Measurements from ENCODE around the gene PCLAF. TPM values are rescaled to one million over a fixed set of nuclear protein-coding genes. Genes with fewer than 3 reads are reported as not detected.
A peak's percentile ranks its signal among the peaks of the same experiment; 100 is the strongest.

PCLAF gene
- total and polyA plus RNA-seq, 9 donors: 0.37 to 2.2 (median 1.3) TPM; not detected in 4

- 11 to 19% (median 14%) methylated on average over 5 of the region's 5 CpGs for WGBS, 3 donors
- intact Hi-C loops (cut with DNase I): loop anchor here in 1 of 4 donors (10.0 kb wide), 1 partner anchor 152 kb away; no protein-coding TSS in a partner anchor
- no peak for TF ChIP-seq POLR2A (IDR thresholded peaks at IDR 0.05)
Observed at GRCh38 chr15:64356710-64357040, 24.6 kb downstream of the PCLAF start.

GRCh38 chr15:64355944-64356709 is 25.1 kb downstream of the PCLAF start, which contains the start of gene CSNK1G1:
TSS of gene CSNK1G1 (minus strand) at chr15:64356173. CDS start at chr15:64300499, 55,674 bp downstream.
- WGBS, 3 donors: 0% methylated on average over 41 to 42 of the region's 42 CpGs
- intact Hi-C loops (cut with DNase I): loop anchor here in 1 of 4 donors (10.0 kb wide), 1 partner anchor 151 kb away; no protein-coding TSS in a partner anchor

More at GRCh38 chr15:64356710-64357040, 24.6 kb downstream of the PCLAF start:
- Histone ChIP-seq H3K4me1 (ENCODE audit: insufficient read depth) (peaks cover 2% of the 10 kb centered on the region), H3K4me3 (peak overlapping the region; percentile 63), H3K36me3 (no peaks in the 10 kb centered on the region), H3K27me3 (no peaks in the 10 kb centered on the region), H3K9me3 (no peaks in the 10 kb centered on the region), H3K27ac (no peak overlapping the region)
- no peak for DNase-seq

GRCh38 chr15:64355348-64355943 is 25.8 kb downstream of the PCLAF start:
- Histone ChIP-seq H3K27ac (peak overlapping the region in 1 of 2 donors; percentile 54), H3K4me3 (peak overlapping the region; percentile 63), H3K27me3 (no peaks in the 10 kb centered on the region), H3K9me3 (no peaks in the 10 kb centered on the region), H3K4me1 (ENCODE audit: insufficient read depth) (peaks cover 2% of the 10 kb centered on the region), H3K36me3 (no peaks in the 10 kb centered on the region)
- no peak for TF ChIP-seq EP300 (IDR thresholded peaks at IDR 0.05)
- TF ChIP-seq CTCF (IDR thresholded peaks at IDR 0.05): no peak
- no peak for TF ChIP-seq POLR2A (IDR thresholded peaks at IDR 0.05)
- 0 to 1% (median 0%) methylated on average over 30 of the region's 30 CpGs for WGBS, 3 donors
- DNase-seq: no peak
- intact Hi-C loops (cut with DNase I): loop anchor here in 1 of 4 donors (10.0 kb wide), 1 partner anchor 151 kb away; no protein-coding TSS in a partner anchor

More at GRCh38 chr15:64355944-64356709, 25.1 kb downstream of the PCLAF start, which contains the start of gene CSNK1G1:
- H3K36me3 ChIP-seq: no peaks in the 10 kb centered on the region
- H3K9me3 ChIP-seq: no peaks in the 10 kb centered on the region
- H3K27ac ChIP-seq: peak within 1 kb of the TSS in 1 of 2 donors; percentile 54
- peak; percentile 20 to 52 (median 25) for TF ChIP-seq CTCF (IDR thresholded peaks at IDR 0.05)
- no peak for TF ChIP-seq EP300 (IDR thresholded peaks at IDR 0.05)
- no peaks in the 10 kb centered on the region for H3K27me3 ChIP-seq
- DNase-seq: peak; percentile 95 to 96 (median 95)
- peaks cover 2% of the 10 kb centered on the region for H3K4me1 ChIP-seq (ENCODE audit: insufficient read depth)
- peak within 1 kb of the TSS; percentile 63 for H3K4me3 ChIP-seq

GRCh38 chr15:64354688-64355344 is 26.4 kb downstream of the PCLAF start:
- no peaks in the 10 kb centered on the region for H3K27me3 ChIP-seq
- TF ChIP-seq EP300 (IDR thresholded peaks at IDR 0.05) (no peak), CTCF (IDR thresholded peaks at IDR 0.05) (no peak), POLR2A (IDR thresholded peaks at IDR 0.05) (no peak)
- intact Hi-C loops (cut with DNase I): loop anchor here in 1 of 4 donors (10.0 kb wide), 1 partner anchor 150 kb away; no protein-coding TSS in a partner anchor
- peaks cover 2% of the 10 kb centered on the region for H3K4me1 ChIP-seq (ENCODE audit: insufficient read depth)
- H3K9me3 ChIP-seq: no peaks in the 10 kb centered on the region
- peak overlapping the region; percentile 63 for H3K4me3 ChIP-seq
- DNase-seq: no peak
- H3K36me3 ChIP-seq: no peaks in the 10 kb centered on the region
- H3K27ac ChIP-seq: peak overlapping the region in 1 of 2 donors; percentile 54
- WGBS, 3 donors: 21 to 28% (median 27%) methylated on average over 5 of the region's 5 CpGs
